GM18502 (cell line): Measurements from ENCODE around the gene RNF146.
"Not testable (repeated sequence)": the region's sequence is repeated elsewhere in the genome, so short reads cannot be mapped to it uniquely, and the experiment has no call there.

Experiments used
- ATAC-seq: cut with Tn5 transposase; IDR thresholded peaks from one replicate; pipeline ENCODE4 v1.9.1; 2021; ENCODE audit warnings: mild to moderate bottlenecking; ENCODE audit not compliant: unreplicated experiment, poor library complexity

The RNF146 gene

GRCh38 chr6:127266178-127266891 lies at the start of gene RNF146:
TSS of gene RNF146 (plus strand) at chr6:127266864. CDS start at chr6:127280339, 13,475 bp downstream.
- peak; percentile 81 for ATAC-seq

DNA sequence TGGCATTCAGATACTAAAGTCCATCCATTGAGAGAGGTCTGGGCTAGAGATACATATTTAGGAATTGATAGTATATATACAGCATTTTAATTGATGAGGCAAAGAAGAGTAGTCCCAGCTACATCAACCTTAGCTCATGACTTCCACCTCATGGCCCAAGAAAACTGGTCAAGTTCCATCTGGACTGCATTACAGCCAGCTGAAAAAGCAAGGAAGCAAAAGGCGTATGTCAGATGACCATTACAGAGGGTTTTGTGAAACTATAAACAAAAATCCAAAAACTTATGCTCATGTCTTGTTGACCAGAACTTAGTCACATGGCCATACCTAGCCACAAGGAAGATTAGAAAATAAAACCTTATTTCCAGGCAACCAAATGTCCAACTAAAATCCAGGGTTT lies 46.8 kb upstream of the RNF146 start:
- ATAC-seq: no peak

DNA sequence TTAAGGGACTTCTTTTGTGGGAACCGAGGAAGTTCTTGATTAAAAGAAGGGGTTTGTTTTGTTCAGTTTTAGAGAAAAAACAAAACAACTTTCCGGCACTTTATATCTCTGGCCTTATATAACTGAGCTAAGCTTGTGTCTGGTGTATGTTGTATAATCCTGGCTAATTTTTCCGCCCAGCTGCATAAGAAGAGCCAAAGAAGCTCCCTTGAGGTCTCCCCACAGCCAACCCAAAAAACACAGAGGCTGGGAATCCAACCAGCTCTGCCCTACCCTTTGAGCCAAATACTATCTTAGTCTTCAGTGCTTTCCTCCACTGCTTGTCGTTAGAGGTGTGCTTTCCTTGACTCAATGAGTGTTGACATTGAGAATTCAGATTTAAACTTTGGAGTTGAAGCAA lies 45.5 kb upstream of the RNF146 start:
- ATAC-seq: no peak

DNA sequence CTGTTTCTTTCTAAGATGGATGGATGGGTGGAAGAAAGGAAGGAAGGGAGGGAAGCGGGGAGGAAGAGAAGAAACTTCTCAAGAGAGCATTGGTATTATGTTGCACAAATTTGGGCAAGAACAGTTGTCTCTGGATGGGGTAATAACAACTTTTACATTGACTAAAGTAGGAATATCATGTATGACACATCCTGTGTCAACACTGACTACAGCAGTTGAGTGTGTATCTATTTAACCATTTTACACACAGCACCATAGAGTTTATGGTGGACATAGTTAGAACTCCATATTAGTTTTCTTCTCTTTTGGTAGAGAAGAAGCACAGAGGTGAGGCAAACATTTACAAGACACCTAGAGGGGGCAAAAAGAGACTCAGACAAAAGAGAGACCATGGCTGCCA lies 44.2 kb upstream of the RNF146 start:
- ATAC-seq: no peak

DNA sequence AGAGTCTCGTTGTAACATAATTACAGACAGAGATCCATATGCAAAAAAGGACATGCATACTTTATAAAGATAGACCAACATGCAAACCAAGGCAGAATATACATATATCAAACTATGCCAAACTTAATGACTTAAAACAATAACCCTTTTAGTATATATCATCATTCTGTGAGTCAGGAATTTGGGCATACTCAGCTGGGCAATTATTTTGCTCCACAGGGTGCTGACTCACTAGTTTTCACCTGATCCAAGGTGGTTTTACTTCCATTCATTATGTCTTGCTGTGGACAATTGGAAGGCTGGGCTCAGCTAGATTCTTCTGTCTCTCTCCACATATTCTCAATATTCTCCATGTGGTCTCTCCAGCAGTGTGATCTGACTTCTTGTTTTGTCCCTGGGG lies 41.2 kb upstream of the RNF146 start:
- ATAC-seq: no peak

GRCh38 chr6:127233819-127234218 lies 32.8 kb upstream of the RNF146 start:
- not testable (repeated sequence) for ATAC-seq

GRCh38 chr6:127243501-127243900 lies 23.2 kb upstream of the RNF146 start:
- ATAC-seq: no peak

DNA sequence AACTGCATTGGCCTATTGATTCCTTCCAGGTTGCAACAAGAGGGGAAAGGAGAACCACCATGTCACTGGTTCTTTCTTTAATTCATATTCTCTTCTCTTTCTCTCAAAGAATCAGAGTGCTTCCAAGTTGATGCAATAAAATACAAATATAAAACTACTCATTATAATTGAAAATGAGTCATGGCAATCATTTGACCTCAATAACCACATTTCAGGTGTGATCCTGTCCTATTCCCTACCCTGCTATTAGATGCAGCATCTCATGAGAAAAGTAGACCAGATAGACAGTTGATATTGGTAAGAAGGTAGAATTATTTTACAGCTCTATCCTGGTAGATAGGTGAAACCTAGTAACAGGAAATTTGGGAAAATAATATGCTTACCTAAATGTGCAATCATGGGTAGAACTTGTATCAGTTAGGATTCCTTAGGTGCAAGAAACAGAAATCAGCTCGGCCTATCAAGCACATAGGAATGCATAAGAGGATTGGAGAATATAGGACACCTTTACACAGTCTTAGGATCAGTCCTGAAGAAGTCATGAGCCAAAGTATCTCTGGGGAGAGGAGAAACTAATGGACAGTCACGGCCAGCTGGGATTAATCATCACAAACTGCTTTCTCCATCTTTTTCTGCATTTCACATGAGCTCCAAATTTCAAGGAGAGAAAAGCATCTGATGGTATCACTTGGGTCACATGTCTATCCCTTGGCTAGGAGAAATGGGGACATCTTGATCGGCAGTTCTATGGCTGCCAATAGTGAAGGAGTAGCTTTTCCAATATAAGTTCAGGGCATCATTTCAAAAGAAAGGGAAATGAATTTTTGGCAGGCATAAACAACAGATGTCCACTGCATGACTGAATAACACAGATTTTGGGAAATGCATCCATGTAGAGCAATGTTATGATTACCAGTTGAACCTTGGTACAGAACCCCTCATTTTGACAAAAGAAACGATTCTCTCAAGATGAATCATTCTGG lies 19.3 kb upstream of the RNF146 start:
- no peak for ATAC-seq

- no peak for ATAC-seq
Measured at GRCh38 chr6:127249621-127250020, 17.0 kb upstream of the RNF146 start.

DNA sequence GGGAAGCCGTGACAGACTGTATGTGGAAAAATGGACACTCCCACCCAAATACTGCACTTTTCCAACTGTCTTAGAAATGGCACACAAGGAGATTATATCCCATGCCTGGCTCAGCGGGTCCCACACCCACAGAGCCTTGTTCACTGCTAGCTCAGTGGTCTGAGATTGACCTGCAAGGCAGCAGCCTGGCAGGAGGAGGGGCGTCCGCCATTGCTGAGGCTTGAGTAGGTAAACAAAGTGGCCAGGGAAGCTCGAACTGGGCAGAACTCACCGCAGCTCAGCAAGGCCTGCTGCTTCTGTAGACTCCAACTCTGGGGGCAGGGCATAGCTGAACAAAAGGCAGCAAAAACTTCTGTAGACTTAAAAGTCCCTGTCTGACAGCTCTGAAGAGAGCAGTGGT lies 11.4 kb upstream of the RNF146 start:
- ATAC-seq: no peak

- no peak for ATAC-seq
Measured at GRCh38 chr6:127262896-127263295, 3.8 kb upstream of the RNF146 start.

- no peak for ATAC-seq
Measured at GRCh38 chr6:127263481-127263880, 3.2 kb upstream of the RNF146 start.

DNA sequence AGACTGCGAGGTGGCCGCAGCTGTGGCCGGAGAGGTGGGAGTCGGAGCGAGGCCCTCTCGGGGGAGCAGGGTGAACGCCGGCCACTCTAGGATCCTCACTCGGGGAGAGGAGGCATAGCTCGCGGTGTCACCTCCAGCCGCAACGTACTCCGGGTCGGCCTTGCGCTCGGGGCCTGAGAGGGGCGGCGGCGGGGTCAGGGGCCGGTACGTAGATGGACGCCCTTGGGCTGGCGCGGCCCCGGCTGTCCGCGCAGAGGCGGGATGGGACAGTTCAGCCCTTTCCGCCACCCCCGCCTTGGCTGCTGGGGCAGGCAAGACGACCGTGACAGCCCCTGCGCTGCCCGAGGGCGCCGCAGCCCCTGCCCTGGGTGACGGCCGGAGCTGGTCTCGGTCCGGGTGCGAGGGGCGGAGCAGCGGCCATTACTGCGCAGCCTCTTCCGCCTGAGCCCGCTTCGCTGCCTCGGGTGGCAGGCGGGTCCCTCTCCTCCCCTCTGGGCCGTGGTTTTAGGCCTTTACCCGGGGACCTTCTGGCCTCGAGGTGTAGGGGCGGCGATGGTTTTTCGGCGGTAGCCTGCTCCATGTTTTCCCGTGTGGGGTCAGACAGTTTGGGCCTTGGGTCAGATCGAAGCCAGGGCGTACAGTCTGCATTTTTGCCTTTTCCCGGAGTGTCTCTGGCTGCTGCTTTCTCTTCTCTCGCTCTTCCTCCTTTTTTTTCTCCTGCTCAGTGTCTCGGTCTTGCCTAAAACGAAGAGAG lies 405 bp downstream of the RNF146 start:
- ATAC-seq: peak; percentile 79

DNA sequence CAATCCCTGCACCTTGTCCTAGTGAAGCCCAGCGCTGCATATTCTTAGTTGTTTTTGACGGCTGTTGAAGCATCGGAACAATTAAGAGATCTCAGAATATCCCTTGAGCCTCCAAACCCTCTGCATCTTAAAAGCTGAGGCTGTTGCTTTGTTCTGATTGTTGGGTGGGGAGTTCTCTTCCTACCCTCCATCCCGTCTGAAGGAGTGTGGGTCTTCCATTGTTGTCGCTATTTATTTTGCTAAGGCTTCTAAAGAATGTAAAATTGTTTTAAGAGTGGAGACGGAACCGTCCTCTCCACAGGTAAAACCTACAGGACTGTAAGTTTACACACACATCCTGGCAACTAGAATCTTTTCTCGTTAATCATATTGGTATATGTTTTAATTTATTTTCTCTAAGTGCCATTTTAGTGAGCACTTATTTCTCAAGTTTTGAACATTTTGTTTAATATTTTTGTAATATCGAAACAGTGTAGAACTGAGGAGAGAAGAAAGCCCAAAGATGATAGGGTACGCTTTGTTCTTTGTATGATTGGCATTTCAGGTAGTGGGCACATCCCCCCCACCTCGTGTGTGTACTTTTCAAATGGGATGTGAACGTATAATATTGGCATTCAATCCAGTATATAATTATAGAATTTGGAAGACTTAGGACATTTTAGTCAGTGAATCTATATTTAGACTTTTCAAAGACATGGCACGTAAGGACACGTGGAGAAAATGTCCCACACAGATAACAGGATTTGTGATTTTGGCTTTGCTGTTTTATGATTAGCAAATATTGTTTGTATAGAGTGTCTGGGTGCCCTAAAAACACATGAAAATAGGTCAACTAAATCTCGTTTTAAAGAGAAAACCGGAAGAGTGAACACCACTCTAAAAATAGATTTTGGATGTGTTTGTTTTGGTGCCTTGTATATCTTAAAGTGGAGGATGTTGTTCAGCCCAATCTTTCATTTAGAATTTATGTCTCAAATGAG lies 1.3 kb downstream of the RNF146 start:
- peak; percentile 11 for ATAC-seq

GRCh38 chr6:127272576-127272975 lies 5.9 kb downstream of the RNF146 start:
- no peak for ATAC-seq

DNA sequence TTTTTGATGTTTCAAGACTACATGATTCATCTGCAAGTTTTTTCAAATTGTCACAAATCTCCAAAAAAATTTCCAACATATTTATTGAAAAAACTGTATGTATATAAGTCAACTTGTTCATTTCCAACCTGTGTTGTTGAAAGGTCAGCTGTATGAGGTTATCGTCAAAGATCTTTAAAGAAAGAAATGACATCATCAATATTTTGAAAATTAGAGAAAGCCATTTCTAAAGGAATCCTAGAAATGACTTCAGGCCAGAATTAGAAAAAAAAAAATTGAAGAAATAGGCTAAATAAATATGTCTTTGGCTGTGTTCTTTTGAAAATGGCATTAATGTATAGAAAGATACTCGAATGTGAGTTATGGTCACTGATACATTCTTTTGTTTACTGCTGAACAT lies 6.8 kb downstream of the RNF146 start:
- ATAC-seq: no peak

DNA sequence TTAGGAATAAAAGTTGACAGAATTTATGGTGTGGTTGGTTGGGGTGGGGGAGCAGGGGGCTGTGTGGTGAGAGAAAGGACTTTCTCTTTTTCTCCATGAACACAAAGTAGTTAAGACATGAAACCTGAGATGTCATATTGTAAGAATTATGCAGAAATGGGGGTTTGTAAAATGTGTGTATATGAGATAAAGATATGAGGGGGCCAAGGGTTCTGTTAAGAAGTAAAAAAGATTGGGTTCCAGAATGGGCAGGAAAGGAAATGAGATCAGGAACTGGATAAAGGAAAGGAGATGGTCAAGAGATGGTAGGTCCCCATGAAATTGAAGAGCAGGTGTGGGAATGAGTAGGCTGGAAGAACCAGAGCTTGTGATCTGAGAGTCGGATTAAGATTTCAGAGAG lies 9.7 kb downstream of the RNF146 start:
- no peak for ATAC-seq

- no peak for ATAC-seq
Measured at GRCh38 chr6:127277878-127278843, 11.5 kb downstream of the RNF146 start.
